NCI-H1048 (cell line): ENCODE data around the gene OPA3.

Experiments used
- DNase-seq: peaks from one replicate; lab custom pipeline; 2025; lab: John Stamatoyannopoulos, UW

The OPA3 gene

GRCh38 chr19:45478454-45479238, 106.0 kb downstream of the OPA3 start:
- DNase-seq, result peak; percentile 39

GRCh38 chr19:45477713-45478453, 106.7 kb downstream of the OPA3 start:
- no peak for DNase-seq
